DND-41 (cell line): Measurements from ENCODE around the gene DDX18.
A peak's percentile ranks its signal among the peaks of the same experiment; 100 is the strongest.

Source experiments
- ATAC-seq: fragments of 200-7000 bp; cut with Tn5 transposase; 3 replicates; pipeline ENCODE4 v1.9.1; 2021; ENCODE audit warnings: low read depth; ENCODE audit not compliant: insufficient read depth
- DNase-seq: peaks from one replicate; pipeline ENCODE4 v3.0.0-alpha.2; 2020
- H2AFZ ChIP-seq: 2 replicates; pipeline ENCODE4 v1.6.0; 2012; ENCODE audit warnings: low read depth, low read length
- H3K27ac ChIP-seq: 2 replicates; pipeline ENCODE4 v1.5.1; 2012; ENCODE audit warnings: low read length, inconsistent platforms
- H3K27me3 ChIP-seq: fragments of 200-600 bp; sonication (generic); 2 replicates; pipeline ENCODE4 v1.6.0; 2012; ENCODE audit warnings: low read length, mild to moderate bottlenecking, inconsistent platforms; ENCODE audit not compliant: insufficient read depth, poor library complexity
- H3K36me3 ChIP-seq: 2 replicates; pipeline ENCODE4 v1.5.1; 2012; ENCODE audit warnings: low read length, inconsistent platforms; ENCODE audit not compliant: insufficient read depth
- H3K4me1 ChIP-seq: 2 replicates; pipeline ENCODE4 v1.5.1; 2012; ENCODE audit warnings: mild to moderate bottlenecking, low read length; ENCODE audit not compliant: insufficient read depth
- H3K4me2 ChIP-seq: 2 replicates; pipeline ENCODE4 v1.6.0; 2012; ENCODE audit warnings: mild to moderate bottlenecking, moderate library complexity, low read length, inconsistent platforms; ENCODE audit not compliant: insufficient read depth
- H3K4me3 ChIP-seq, 2 experiments: fragments of 200-600 bp in 1 of 2; shearing (Covaris generic) in 1 of 2; 2 replicates each; pipeline ENCODE4 v1.5.1; 2012 to 2016; ENCODE audit warnings: inconsistent platforms in 2 of 2, low read length in 2 of 2, mild to moderate bottlenecking in 2 of 2, low read depth in 1 of 2, moderate library complexity in 1 of 2
- H3K79me2 ChIP-seq: 2 replicates; pipeline ENCODE4 v1.6.0; 2012; ENCODE audit warnings: low read length, inconsistent platforms; ENCODE audit not compliant: insufficient read depth
- H3K9ac ChIP-seq: 2 replicates; pipeline ENCODE4 v1.6.0; 2012; ENCODE audit warnings: low read depth, mild to moderate bottlenecking, inconsistent platforms, low read length, moderate library complexity
- H3K9me3 ChIP-seq: 2 replicates; pipeline ENCODE4 v1.5.1; 2012; ENCODE audit warnings: low read length, moderate library complexity, mild to moderate bottlenecking, inconsistent platforms; ENCODE audit not compliant: insufficient read depth, severe bottlenecking
- H4K20me1 ChIP-seq: 2 replicates; pipeline ENCODE4 v1.6.0; 2012; ENCODE audit warnings: low read length; ENCODE audit not compliant: insufficient read depth
- CTCF ChIP-seq: IDR thresholded peaks from 2 replicates; pipeline ENCODE4 v1.5.1; 2012; ENCODE audit warnings: borderline replicate concordance, low read length, moderate library complexity, mild to moderate bottlenecking; ENCODE audit not compliant: poor library complexity, severe bottlenecking; ENCODE audit errors: extremely low read depth
- EZH2 ChIP-seq: IDR thresholded peaks from 3 replicates; pipeline ENCODE4 v1.6.1; 2012; ENCODE audit warnings: borderline replicate concordance, low read depth, mild to moderate bottlenecking, moderate library complexity, low read length, inconsistent platforms; ENCODE audit not compliant: severe bottlenecking

The DDX18 gene

DNA sequence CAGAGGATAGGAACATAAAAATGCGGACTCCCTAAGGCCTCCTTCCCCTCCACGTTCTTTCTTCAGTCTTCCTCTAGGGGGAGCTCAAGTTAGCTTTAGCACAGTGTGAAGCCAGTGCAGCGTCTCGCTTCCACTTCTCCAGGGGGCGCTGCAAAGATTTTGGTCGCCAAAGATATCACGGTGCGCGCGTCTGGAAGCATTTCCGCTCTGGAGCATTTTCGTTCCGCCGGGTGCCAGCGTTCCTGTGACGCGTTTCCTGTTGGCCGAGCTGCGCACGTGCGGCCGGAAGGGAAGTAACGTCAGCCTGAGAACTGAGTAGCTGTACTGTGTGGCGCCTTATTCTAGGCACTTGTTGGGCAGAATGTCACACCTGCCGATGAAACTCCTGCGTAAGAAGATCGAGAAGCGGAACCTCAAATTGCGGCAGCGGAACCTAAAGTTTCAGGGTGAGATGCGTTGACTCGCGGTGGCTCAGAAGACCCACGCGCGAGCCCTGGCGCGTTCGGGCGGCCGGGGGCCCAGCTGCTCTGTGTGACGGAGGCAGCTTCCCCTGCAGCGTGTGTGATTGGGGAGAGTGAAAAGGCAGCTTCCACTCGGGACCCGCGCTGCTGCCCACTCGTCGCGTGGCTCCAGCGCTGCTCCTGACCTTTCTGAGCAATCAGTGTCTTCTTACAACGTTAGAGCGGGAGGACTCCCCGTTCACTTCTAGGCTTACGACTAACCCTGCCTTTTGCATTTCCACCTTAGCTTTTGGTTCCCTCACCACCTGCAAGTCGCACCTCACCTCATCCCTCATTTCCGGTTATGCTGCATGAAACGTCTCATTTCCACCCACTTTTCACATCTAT is at the start of gene DDX18:
TSS of gene DDX18 (plus strand) at position 275 of the 848 bp plus-strand sequence. CDS start at position 362, 87 bp downstream.
- Histone ChIP-seq H3K4me1 (peaks cover 31% of the 10 kb centered on the region), H3K9ac (peak within 1 kb of the TSS; percentile 77), H3K79me2 (peaks cover 43% of the 10 kb centered on the region), H3K4me2 (peak within 1 kb of the TSS; percentile 85), H2AFZ (peak within 1 kb of the TSS; percentile 90), H3K27me3 (no peaks in the 10 kb centered on the region), H3K36me3 (peaks cover 38% of the 10 kb centered on the region), H3K4me3 (peak within 1 kb of the TSS; percentile 77 to 93), H4K20me1 (peaks cover 9% of the 10 kb centered on the region; the same call in 1 of the 2 replicates), H3K9me3 (no peaks in the 10 kb centered on the region), H3K27ac (peak within 1 kb of the TSS; percentile 90)
- TF ChIP-seq CTCF = peak; percentile 100
- no peak for TF ChIP-seq EZH2
- DNase-seq (peak; percentile 97), ATAC-seq (peak; percentile 94)

- Histone ChIP-seq H3K4me2 (no peak overlapping the region), H3K4me1 (no peaks in the 10 kb centered on the region), H3K79me2 (no peaks in the 10 kb centered on the region), H3K4me3 (no peak overlapping the region), H3K27me3 (no peaks in the 10 kb centered on the region), H3K9me3 (no peaks in the 10 kb centered on the region), H3K27ac (no peak overlapping the region), H3K9ac (no peak overlapping the region), H2AFZ (no peak overlapping the region), H3K36me3 (no peaks in the 10 kb centered on the region), H4K20me1 (no peaks in the 10 kb centered on the region)
- DNase-seq (no peak), ATAC-seq (no peak)
- TF ChIP-seq CTCF (no peak), EZH2 (no peak)
Observed at GRCh38 chr2:117770730-117771129, 43.8 kb upstream of the DDX18 start.

- H3K27me3 ChIP-seq = no peaks in the 10 kb centered on the region
- no peaks in the 10 kb centered on the region for H4K20me1 ChIP-seq
- no peaks in the 10 kb centered on the region for H3K4me1 ChIP-seq
- no peaks in the 10 kb centered on the region for H3K79me2 ChIP-seq
- no peak overlapping the region for H3K4me2 ChIP-seq
- DNase-seq (no peak), ATAC-seq (no peak)
- H3K9me3 ChIP-seq = no peaks in the 10 kb centered on the region
- TF ChIP-seq EZH2 (no peak), CTCF (peak; percentile 64)
- no peak overlapping the region for H3K27ac ChIP-seq
- H3K36me3 ChIP-seq = no peaks in the 10 kb centered on the region
- H3K4me3 ChIP-seq = no peak overlapping the region
- no peak overlapping the region for H3K9ac ChIP-seq
- no peak overlapping the region for H2AFZ ChIP-seq
Observed at GRCh38 chr2:117771969-117772630, 42.4 kb upstream of the DDX18 start.
